Measurements from ENCODE around the gene RABEPK. TPM values are rescaled to one million over a fixed set of nuclear protein-coding genes. Genes with fewer than 3 reads are reported as not detected.
"Not testable (repeated sequence)": the region's sequence is repeated elsewhere in the genome, so short reads cannot be mapped to it uniquely, and the experiment has no call there.

Gene RABEPK, protein sequence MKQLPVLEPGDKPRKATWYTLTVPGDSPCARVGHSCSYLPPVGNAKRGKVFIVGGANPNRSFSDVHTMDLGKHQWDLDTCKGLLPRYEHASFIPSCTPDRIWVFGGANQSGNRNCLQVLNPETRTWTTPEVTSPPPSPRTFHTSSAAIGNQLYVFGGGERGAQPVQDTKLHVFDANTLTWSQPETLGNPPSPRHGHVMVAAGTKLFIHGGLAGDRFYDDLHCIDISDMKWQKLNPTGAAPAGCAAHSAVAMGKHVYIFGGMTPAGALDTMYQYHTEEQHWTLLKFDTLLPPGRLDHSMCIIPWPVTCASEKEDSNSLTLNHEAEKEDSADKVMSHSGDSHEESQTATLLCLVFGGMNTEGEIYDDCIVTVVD
- 20.3 TPM for total RNA-seq

DNA sequence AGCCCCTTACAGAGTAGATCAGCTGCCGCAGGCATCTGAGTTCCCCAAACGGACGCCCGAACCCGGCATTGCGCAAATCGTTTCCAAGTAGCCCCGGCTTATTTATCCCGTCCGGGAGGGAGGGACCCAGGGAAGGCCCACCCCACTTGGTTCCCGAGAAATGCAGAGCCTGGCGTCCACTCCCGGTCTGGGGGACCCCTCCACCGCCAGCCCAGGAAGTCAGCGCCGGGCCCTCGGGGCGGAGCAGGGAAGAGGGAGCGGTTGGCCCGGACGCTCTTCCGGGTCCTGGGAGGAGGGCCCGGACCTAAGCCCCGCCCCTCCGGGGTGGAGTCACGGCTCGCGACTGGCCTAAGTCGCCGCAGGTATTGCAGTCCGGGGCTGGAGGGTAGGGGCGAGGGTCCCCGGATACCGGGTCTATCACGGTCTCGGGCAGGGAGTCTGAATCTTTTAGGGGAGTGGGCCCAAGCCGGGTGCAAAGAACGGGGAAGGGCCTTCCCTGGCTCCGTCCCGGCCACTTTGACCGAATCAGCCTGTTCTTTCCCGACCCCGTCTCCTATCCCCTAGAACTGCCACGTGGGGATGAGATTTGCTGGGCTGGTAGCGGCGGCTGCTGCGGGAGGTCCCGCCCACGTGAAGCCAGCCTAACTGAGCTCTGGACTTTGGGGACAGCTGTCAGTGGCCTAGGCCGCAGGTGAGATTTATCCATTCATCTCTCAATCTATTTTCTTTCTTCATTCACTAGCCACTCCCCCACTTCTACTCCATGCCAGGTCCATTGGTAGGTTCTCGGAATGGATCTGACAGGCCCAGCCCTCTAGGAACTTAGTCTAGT lies at the start of gene RABEPK:
TSS of gene RABEPK (plus strand) at position 327 of the 832 bp plus-strand sequence. CDS start 2,472 bp downstream, outside the sequence.
- peak; percentile 94 for DNase-seq (ENCODE audit: low spot score)

DNA sequence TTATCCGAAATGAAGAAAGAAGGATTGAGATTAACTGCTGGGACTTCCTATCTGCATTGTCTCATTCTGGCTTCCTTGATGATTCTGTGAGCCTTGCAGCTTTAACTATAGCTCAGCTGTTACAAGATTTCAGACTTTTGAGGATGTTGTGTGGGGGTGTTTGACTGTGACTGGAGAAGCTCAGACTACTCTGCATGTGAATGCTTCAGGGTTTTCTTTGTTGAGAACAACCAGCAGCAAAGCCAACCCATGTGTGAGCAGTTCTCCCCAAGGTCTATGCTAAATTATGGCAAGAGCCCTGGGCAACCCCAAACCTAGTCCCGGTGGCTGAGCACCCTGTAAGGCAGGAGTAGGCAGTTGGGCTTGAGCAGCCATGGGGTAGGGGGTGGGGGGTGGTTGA lies 48.6 kb upstream of the RABEPK start:
- DNase-seq (ENCODE audit: low spot score), result no peak

DNA sequence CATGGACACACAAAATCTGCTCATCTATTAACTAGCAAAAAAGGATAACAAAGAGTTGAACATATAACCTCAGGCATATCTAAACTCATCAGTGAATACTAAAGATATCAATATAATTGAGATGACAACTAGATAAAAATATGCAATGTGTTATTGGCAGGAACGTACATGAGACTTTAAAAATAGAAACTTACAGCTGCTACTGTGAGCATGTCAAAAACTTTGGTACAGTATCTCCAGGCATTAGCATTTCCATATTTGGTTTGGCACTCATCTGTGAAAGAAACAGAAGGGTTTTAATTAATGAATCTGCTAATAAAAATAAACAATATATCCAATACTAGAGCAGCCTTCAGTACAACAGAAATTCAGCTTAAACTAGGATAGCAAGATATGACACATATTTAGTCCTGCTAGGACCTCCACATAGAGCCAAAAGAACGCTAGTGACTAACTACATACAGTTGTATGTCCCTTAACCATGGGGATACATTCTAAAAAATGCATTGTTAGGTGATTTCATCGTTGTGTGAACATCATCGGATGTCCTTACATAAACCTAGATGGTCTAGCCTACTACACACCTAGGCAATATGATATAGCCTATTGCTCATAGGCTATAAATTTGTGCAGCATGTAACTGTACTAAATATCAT lies 46.5 kb upstream of the RABEPK start:
- DNase-seq (ENCODE audit: low spot score), result no peak

DNA sequence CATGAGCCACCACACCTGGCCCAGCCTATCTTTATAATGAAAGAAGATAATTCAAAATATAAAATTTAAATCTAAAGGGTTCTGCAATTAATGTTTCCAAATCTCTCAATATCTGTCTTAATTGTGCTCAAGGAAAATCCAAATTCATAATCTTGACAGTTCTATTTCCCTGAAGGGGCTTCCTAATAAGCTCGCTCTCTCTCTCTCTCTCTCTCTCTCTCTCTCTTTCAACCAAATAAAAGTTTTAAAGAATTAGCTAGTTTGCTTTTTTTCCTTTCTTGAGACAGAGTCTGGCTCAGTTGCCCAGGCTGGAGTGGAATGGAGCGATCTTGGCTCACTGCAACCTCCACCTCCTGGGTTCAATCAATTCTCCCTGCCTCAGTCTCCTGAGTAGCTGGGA lies 43.8 kb upstream of the RABEPK start:
- DNase-seq (ENCODE audit: low spot score), result no peak

DNA sequence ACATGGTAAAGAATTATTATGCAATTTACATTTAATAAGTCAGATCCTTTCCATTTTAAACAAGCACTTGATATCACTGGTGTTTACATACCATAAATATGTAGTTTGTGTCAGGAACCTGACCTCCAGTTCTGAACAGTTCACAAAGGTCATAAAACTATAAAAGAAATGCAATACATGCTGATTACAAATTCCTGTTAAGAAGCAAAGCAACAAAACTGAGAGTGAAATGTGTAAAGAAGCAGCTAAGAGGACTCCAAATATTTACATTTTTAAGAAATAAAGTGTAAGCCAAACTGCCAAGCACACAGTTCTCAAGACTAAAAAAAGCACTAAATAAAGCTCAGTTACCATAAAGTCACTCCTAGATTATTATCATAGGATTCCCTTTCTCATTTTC lies 39.6 kb upstream of the RABEPK start:
- DNase-seq (ENCODE audit: low spot score), result no peak

DNA sequence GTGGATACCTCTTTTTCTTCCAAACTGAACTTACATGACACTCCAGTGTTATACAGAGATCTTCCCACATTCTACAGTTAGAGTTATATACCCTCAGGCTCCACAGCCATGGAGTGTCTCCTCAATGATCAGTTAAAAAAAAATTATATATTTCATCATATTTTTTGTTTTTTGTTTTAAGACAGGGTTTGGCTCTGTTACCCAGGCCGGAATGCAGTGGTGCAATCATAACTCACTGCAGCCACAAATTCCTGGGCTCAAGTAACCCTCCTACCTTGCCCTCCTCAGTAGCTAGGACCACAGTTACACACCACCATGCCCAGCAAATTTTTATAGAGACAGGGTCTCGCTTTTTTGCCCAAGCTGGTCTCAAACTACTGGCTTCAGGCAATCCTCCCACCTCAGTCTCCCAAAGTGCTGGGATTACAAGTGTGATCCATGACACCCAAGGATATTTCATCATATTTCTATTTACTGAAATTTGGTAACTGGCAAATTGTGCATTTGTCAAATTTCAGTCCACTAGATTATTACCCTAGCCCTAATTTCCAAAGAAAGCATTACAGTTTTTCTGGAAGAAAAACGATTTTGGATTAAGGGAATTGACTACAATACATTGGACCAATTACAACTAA lies 38.9 kb upstream of the RABEPK start:
- DNase-seq (ENCODE audit: low spot score), result no peak

DNA sequence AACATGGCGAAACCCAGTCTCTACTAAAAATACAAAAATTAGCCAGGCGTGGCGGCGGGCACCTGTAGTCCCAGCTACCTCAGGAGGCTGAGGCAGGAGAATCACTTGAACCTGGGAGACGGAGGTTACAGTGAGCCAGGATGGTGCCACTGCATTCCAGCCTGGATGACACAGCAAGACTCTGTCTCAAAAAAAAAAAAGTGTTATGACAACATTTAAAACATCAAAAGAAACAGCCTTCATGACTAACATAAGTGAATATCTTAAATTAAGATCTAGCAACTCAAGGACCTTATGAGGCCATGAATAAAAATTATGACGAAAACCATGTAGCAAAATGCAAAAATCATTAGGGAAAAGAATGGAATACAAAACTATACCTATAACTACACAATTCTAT lies 37.5 kb upstream of the RABEPK start:
- not testable (repeated sequence) for DNase-seq (ENCODE audit: low spot score)

DNA sequence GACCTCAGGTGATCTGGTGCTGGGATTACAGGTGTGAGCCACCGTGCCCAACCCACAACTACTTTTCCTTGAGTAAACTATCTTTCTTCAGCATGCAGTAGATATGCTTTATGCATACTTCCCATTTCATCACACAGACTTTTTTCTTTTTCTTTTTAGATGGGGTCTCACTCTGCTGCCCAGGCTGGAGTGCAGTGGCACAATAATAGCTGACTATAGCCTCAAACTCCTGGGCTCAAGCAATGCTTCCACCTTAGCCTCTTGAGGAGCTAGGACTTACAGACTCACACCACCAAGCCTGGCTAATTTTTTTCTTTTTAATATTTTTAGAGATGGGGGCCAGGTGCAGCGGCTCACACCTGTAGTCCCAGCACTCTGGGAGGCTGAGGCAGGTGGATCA lies 33.6 kb upstream of the RABEPK start:
- DNase-seq (ENCODE audit: low spot score), result no peak

DNA sequence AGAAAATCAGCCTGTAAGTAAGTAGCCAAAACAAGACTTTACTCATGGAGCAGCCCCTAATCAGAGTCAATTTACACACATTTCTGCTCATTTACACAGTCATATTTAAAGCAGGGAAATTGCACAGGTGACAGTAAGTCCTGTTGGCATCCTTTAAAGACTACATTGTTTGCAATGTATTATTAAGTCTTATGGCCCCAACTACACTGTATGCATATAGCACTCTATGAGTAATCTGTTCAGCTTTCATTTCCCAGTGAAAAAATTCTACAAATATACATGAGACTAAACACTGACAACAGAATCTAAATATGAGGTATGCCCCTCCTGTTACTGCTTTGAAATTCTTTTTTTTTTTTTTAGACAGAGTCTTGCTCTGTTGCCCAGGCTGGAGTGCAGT lies 30.4 kb upstream of the RABEPK start:
- no peak for DNase-seq (ENCODE audit: low spot score)

DNA sequence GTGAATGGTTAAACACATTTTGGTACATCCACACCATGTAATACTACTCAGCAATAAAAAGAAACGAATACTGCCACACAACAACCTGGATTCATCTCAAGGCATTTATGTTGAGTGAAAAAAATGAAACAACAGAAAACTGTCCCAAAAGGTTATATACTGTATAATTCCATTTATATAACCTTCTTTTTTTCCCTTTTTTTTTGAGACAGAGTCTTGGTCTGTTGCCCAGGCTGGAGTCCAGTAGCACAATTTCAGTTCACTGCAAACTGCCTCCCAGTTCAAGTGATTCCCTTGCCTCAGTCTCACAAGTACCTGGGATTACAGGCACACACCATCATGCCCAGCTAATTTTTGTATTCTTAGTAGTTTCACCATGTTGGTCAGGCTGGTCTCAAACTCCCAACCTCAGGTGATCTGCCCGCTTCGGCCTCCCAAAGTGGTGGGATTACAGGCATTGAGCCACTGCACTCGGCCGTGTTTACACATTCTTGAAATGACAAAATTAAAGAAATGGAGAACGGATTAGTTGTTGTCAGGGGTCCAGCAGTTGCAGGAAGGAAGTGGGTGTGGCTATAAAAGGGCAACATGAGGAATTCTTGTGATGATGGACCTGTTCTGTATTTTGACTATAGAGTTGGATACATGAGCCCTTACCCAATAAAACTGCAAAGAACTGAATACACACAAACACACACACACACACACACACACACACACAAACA lies 28.1 kb upstream of the RABEPK start:
- DNase-seq (ENCODE audit: low spot score), result no peak

DNA sequence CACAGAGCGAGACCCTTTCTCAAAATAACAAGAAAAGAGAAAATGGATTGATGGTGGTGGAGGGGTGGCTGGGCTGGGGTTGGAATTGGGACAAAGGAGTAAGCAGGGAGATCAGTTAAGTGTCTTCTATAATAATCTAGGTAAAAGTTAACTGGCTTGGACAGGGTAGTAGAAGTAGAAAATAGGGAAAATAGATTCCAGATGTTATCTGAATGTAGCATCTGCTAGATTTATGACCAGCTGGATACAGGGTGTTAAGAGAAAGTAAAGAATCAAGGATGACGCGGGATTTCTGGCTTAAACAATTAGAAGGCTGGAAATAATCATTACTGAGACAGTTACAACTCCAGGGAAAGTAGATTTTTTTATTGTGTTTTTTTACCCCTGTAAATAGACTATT lies 23.7 kb upstream of the RABEPK start:
- no peak for DNase-seq (ENCODE audit: low spot score)

DNA sequence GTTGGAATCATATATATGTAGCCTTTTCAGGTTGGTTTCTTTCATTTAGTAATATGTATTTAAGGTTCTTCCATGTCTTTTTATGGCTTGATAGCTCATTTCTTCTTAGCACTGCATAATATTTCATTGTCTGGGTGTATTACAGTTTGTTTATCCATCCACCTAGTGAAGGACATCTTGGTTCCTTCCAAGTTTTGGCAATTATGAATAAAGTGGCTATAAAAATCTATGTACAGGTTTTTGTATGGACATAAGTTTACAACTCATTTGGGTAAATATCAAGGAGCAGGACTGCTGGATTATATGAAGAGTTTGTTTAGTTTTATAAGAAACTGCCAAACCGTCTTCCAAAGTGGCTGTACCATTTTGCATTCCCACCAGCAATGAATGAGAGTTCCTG lies 22.5 kb upstream of the RABEPK start:
- no peak for DNase-seq (ENCODE audit: low spot score)

DNA sequence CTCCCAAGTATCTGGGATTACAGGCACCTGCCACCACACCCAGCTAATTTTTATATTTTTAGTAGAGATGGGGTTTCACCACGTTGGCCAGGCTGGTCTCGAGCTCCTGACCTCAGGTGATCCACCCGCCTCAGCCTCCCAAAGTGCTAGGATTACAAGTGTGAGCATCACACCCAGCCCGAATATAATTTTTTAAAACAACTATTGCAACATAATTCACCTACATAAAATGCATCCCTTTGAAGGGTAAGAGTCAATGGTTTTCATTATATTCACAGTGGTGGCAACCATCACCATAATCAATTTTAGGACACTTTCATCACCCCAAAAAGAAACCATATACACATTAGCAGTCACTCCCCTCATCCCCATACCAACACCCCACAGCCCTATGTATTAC lies 20.6 kb upstream of the RABEPK start:
- not testable (repeated sequence) for DNase-seq (ENCODE audit: low spot score)

DNA sequence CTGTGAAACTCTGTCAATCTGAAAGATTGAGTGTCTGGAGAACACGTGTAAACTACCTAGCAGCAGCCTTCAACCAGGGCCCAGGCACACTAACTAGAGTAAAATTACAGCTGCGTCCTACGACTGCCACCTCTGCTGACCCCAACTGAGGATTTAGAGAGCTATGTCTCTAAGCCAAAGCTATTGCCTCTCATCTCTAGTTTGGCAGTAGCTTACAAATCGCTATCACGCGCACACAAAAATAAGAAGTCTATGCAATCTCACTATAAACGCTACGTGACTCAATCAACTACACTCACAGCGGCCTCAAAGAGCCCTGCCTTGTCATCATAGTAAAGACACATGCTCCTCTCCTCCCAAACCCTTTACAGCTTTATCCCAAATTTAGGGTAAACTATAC lies 19.5 kb upstream of the RABEPK start:
- no peak for DNase-seq (ENCODE audit: low spot score)

DNA sequence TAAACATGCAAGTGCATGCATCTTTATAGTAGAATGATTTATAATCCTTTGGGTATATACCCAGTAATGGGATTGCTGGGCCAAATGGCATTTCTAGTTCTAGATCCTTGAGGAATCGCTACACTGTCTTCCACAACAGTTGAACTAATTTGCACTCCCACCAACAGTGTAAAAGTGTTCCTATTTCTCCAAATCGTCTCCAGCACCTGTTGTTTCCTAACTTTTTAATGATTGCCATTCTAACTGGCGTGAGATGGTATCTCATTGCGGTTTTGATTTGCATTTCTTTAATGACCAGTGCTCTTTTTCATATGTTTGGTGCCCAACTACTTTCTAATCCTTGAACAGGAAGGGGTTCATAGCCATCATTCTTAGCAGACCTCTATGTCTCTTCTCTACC lies 18.6 kb upstream of the RABEPK start:
- not testable (repeated sequence) for DNase-seq (ENCODE audit: low spot score)

DNA sequence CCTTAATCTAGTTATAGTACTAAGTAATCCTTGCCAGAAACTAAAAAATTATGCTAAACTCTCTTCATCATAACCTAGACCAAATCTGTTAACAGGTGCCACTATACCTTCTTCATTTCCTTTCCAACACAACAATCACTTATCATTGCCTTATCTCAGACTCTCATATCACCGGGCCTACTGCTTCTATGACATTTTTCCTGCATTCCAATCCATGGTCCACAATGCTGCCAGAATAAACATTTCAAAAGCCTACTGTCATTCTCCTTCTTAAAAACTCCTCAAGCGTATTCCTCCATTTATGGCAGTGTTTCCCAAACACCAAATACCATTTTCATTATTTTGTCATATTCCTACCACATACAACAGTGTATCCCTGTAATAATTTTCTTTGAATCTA lies 17.3 kb upstream of the RABEPK start:
- no peak for DNase-seq (ENCODE audit: low spot score)

DNA sequence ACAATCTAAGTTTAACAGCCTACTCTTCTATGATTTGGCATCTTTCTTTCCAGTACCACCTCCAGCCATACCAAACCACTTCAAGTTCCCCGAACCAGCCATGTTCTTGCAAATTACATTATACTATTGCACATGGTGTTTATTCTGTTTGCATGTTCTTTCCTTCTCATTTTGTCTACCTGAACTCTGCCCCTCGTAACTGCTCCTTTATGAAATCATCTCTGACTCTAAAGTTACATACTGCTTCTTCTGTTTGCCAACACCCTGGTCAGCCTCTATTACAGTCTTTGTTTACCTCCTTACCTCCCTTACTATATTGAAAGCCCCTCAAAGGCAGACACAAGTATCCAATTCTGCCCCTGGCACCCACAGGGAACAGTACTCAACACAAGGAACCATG lies 16.8 kb upstream of the RABEPK start:
- no peak for DNase-seq (ENCODE audit: low spot score)

DNA sequence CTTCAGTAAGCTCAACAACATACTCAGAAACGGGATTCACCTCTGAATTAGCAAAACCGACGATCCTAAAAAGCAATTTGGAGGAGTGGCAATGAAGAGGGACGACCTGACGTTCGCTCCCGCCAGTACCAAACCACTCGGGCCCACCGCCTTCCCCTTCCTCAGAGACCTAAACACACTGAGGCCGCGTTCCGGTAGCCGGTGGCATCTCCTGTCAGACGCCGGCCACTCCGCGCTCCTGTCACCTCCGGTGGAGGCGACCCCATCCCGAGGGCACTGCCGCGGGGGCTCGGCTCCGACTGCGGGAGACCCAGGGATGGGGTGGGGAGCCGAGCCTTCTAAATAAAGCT lies 11.4 kb upstream of the RABEPK start:
- peak; percentile 53 for DNase-seq (ENCODE audit: low spot score)

DNA sequence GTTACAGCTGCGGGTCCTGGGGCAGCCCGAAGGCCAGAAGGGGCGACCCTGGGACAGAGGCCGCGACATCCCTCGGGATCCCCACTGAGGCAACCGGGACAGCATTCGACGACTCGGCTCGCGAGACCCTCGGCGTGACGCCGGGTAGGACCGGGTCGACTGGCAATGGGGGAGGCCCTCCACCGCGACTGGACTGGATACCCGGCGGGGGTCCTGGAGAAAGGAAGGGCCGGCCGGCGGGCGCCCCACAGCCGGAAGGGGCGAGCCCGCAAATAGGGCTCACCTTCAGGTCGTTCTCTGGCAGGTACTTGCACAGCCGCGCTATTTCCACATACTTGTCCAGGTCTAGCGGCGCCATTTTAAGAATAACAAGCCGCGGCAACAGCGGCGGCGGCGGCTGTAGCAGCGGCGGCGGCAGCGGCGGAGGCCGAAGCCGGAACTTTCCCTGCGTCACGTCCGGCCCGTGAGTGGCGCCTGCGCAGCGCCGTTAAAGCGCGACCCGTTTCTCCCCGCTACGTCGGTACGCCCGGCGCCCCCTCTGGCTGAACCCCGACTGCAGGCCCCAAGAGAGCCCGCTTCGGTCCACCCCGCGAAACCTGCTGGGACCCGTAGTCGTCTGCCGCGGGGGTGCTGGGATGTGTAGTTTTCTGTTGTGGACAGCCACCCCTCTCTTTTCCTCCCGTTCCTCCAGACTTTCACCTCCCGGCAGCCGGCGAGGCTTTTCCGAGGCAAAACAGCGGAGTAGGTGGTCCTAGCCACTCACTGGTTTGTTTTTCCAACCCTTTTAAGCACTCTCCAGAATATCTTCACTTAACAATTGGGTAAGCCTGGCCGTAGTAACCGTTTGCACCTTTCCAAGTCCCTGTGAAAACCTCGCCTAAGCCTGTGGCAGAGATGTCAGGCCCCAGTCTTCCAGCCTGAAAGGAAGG lies 10.7 kb upstream of the RABEPK start, which contains the start of gene PPP6C:
TSS of gene PPP6C (minus strand) at position 443 of the 929 bp plus-strand sequence. CDS start at position 358, 85 bp downstream.
- peak; percentile 98 for DNase-seq (ENCODE audit: low spot score)

DNA sequence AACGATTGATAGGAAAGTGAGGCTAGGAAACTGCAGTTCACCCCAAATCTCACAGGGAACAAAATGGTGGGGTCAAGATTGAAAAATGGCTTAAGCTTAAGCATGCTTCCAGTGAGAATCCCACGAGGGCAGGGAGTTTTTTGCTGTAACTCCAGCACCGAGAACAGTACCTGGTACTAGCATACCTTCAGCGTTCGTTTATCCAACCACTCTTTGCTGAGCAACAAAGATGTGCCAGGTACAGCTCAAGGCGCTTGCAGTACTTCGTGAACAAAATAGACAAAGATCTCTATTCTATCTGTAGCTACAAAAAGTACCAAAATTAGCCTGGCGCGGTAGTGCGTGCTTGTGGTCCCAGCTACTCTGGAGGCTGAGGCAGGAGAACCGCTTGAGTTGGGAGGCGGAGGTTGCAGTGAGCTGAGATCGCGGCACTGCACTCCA lies 10.0 kb upstream of the RABEPK start:
- no peak for DNase-seq (ENCODE audit: low spot score)

Measured in ureter (tissue), 1 donor.